ENCODE data around the gene HARBI1. TPM values are rescaled to one million over a fixed set of nuclear protein-coding genes. Genes with fewer than 3 reads are reported as not detected.

The HARBI1 gene
- total and polyA plus RNA-seq, 10 donors, result 1.4 to 5.6 (median 3.9) TPM

GRCh38 chr11:46641639-46642038 is 24.6 kb upstream of the HARBI1 start:
- H3K9me3 ChIP-seq, result no peaks in the 10 kb centered on the region
- H3K27me3 ChIP-seq (replicated peaks in 1 of 7), result no peaks in the 10 kb centered on the region
- peaks cover 0 to 5% (median 0%) of the 10 kb centered on the region in 6 donors for H3K4me1 ChIP-seq
- TF ChIP-seq, protein P1, sequence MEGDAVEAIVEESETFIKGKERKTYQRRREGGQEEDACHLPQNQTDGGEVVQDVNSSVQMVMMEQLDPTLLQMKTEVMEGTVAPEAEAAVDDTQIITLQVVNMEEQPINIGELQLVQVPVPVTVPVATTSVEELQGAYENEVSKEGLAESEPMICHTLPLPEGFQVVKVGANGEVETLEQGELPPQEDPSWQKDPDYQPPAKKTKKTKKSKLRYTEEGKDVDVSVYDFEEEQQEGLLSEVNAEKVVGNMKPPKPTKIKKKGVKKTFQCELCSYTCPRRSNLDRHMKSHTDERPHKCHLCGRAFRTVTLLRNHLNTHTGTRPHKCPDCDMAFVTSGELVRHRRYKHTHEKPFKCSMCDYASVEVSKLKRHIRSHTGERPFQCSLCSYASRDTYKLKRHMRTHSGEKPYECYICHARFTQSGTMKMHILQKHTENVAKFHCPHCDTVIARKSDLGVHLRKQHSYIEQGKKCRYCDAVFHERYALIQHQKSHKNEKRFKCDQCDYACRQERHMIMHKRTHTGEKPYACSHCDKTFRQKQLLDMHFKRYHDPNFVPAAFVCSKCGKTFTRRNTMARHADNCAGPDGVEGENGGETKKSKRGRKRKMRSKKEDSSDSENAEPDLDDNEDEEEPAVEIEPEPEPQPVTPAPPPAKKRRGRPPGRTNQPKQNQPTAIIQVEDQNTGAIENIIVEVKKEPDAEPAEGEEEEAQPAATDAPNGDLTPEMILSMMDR (IDR thresholded peaks at IDR 0.05 in 8 of 11, conservative IDR thresholded peaks at IDR 0.05 in 3 of 11), result no peak
- TF ChIP-seq POLR2AphosphoS5 (IDR thresholded peaks at IDR 0.05), result no peak
- no peak for TF ChIP-seq POLR2A (IDR thresholded peaks at IDR 0.05)
- DNase-seq, result no peak
- no peak overlapping the region for H3K27ac ChIP-seq
- H3K4me3 ChIP-seq, result no peak overlapping the region
- intact Hi-C loops (cut with DNase I; ENCODE audit: low total_unique reads), result no loop called here
- peaks cover 3 to 97% (median 32%) of the 10 kb centered on the region in 6 donors for H3K36me3 ChIP-seq
- 81 to 91% (median 85%) methylated on average over 3 of the region's 3 CpGs for WGBS, 5 donors

- Histone ChIP-seq H3K4me1 (peaks cover 0 to 5% (median 0%) of the 10 kb centered on the region in 6 donors), H3K27ac (no peak overlapping the region), H3K9me3 (no peaks in the 10 kb centered on the region), H3K36me3 (peaks cover 0 to 97% (median 30%) of the 10 kb centered on the region in 6 donors), H3K27me3 (replicated peaks in 1 of 7) (no peaks in the 10 kb centered on the region), H3K4me3 (no peak overlapping the region)
- no peak for DNase-seq
- TF ChIP-seq POLR2AphosphoS5 (IDR thresholded peaks at IDR 0.05), result no peak
- TF ChIP-seq, protein P1 (IDR thresholded peaks at IDR 0.05 in 8 of 11, conservative IDR thresholded peaks at IDR 0.05 in 3 of 11), result no peak
- no peak for TF ChIP-seq POLR2A (IDR thresholded peaks at IDR 0.05)
- 92 to 97% (median 97%) methylated on average over 6 of the region's 6 CpGs for WGBS, 5 donors
- intact Hi-C loops (cut with DNase I; ENCODE audit: low total_unique reads), result no loop called here
Observed at GRCh38 chr11:46640036-46640788, 23.2 kb upstream of the HARBI1 start.

- intact Hi-C loops (cut with DNase I; ENCODE audit: low total_unique reads), result no loop called here
- Histone ChIP-seq H3K27me3 (replicated peaks in 1 of 7) (no peaks in the 10 kb centered on the region), H3K27ac (no peak overlapping the region), H3K4me3 (no peak overlapping the region), H3K36me3 (peaks cover 0 to 97% (median 27%) of the 10 kb centered on the region in 6 donors), H3K9me3 (no peaks in the 10 kb centered on the region), H3K4me1 (peaks cover 0 to 5% (median 0%) of the 10 kb centered on the region in 6 donors)
- 75 to 89% (median 87%) methylated on average over 7 of the region's 7 CpGs for WGBS, 5 donors
- no peak for TF ChIP-seq POLR2A (IDR thresholded peaks at IDR 0.05)
- TF ChIP-seq POLR2AphosphoS5 (IDR thresholded peaks at IDR 0.05), result no peak
- DNase-seq, result no peak
Observed at GRCh38 chr11:46639197-46639839, 22.3 kb upstream of the HARBI1 start.

- H3K36me3 ChIP-seq, result peaks cover 0 to 95% (median 34%) of the 10 kb centered on the region in 6 donors
- no peaks in the 10 kb centered on the region for H3K9me3 ChIP-seq
- intact Hi-C loops (cut with DNase I; ENCODE audit: low total_unique reads), result no loop called here
- no peak overlapping the region for H3K27ac ChIP-seq
- WGBS, 5 donors, result 95 to 99% (median 97%) methylated on average over 5 of the region's 5 CpGs
- TF ChIP-seq POLR2AphosphoS5 (IDR thresholded peaks at IDR 0.05) (no peak), POLR2A (IDR thresholded peaks at IDR 0.05) (no peak)
- TF ChIP-seq, protein P1 (IDR thresholded peaks at IDR 0.05 in 8 of 11, conservative IDR thresholded peaks at IDR 0.05 in 3 of 11), result no peak
- peaks cover 0 to 5% (median 0%) of the 10 kb centered on the region in 6 donors for H3K4me1 ChIP-seq
- no peak for DNase-seq
- no peak overlapping the region for H3K4me3 ChIP-seq
- no peaks in the 10 kb centered on the region for H3K27me3 ChIP-seq (replicated peaks in 1 of 7)
Observed at GRCh38 chr11:46637546-46637945, 20.5 kb upstream of the HARBI1 start.

All from spleen (tissue), 11 donors.